DOHH2 (cell line): ENCODE results near the gene CLCA2.

Source experiments
- CTCF ChIP-seq: fragments of 200-600 bp; sonication (generic); IDR thresholded peaks from one replicate; pipeline ENCODE4 v1.5.1; 2014; ENCODE audit warnings: antibody characterized with exemption, mild to moderate bottlenecking, low read depth, low read length; ENCODE audit not compliant: poor library complexity, severe bottlenecking
- EZH2phosphoT487 ChIP-seq: fragments of 200-600 bp; sonication (generic); IDR thresholded peaks from 2 replicates; pipeline ENCODE4 v1.6.1; 2017; ENCODE audit warnings: borderline replicate concordance, mild to moderate bottlenecking, antibody characterized with exemption, low read length, moderate library complexity, mixed read lengths

DNA sequence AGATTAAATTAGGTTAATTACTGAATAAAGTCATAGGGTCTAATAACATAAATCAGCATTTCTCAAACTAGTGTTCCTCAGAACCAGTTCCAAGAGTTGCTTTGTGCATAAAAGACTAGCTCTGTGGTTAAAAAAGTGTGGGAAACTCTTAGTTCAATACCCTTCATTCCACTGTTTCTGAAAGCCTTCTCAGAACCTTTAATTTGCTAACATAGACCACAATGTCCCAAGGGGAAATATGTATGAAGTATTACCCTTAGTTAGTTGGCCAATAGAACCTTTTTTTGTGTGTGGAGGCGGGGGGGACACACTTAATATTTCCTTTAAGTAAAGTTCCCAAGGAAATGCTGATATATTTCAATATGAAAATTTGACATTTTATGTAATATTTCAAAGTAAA is 48.3 kb upstream of the CLCA2 start:
- TF ChIP-seq CTCF (no peak), EZH2phosphoT487 (no peak)
